HEK293 (cell line): ENCODE results near the gene SLC4A1AP.

Experiments
- CTCF ChIA-PET: fragments of 350-600 bp; formaldehyde crosslinking; extraction: SDS; loops from one replicate; lab custom pipeline; 2021; ENCODE audit warnings: antibody characterized with exemption; lab: Yijun Ruan, JAX
- POLR2A ChIA-PET: fragments of 300-600 bp; formaldehyde crosslinking; extraction: SDS; loops from one replicate; lab custom pipeline; 2020; ENCODE audit warnings: antibody characterized with exemption, inconsistent platforms; lab: Yijun Ruan, JAX
- H3K27ac ChIP-seq: fragments of 200-500 bp; sonication (Bioruptor generic); 2 replicates; pipeline ENCODE4 v1.5.1; 2014; ENCODE audit warnings: low read depth, low read length, control low read depth, inconsistent platforms; ENCODE audit errors: extremely low read depth
- H3K36me3 ChIP-seq, 2 experiments: fragments of 200-500 bp in 1 of 2; sonication (Bioruptor generic) in 1 of 2; 1 replicate in 1 of 2; 2 replicates in 1 of 2; pipeline ENCODE4 v1.5.1; 2014 to 2017; ENCODE audit warnings: inconsistent platforms in 2 of 2, low read length in 2 of 2; ENCODE audit not compliant: control insufficient read depth in 2 of 2, insufficient read depth in 1 of 2
- H3K4me1 ChIP-seq: fragments of 200-500 bp; sonication (Bioruptor generic); 2 replicates; pipeline ENCODE4 v1.5.1; 2014; ENCODE audit warnings: mild to moderate bottlenecking, low read length, inconsistent platforms; ENCODE audit not compliant: control insufficient read depth, insufficient read depth
- H3K4me3 ChIP-seq: 2 replicates; pipeline ENCODE4 v1.5.1; 2011; ENCODE audit warnings: low read depth, mild to moderate bottlenecking, control low read depth, low read length, moderate library complexity
- H3K9me3 ChIP-seq: fragments of 200-500 bp; sonication (Bioruptor generic); 2 replicates; pipeline ENCODE4 v1.5.1; 2014; ENCODE audit warnings: low read depth, low read length, inconsistent platforms; ENCODE audit not compliant: control insufficient read depth, insufficient read depth
- GFI1B ChIP-seq: fragments of 450-650 bp; formaldehyde crosslinking; IDR thresholded peaks from 2 replicates; pipeline ENCODE4 v1.5.1; 2016; ENCODE audit warnings: missing biosample characterization, missing genetic modification characterization
- GLI2 ChIP-seq: fragments of 450-650 bp; formaldehyde crosslinking; IDR thresholded peaks from 2 replicates; pipeline ENCODE4; 2017; ENCODE audit warnings: missing biosample characterization, missing genetic modification characterization, low read depth, borderline replicate concordance
- KLF10 ChIP-seq: fragments of 450-650 bp; IDR thresholded peaks from 2 replicates; pipeline ENCODE4 v1.5.1; 2018; ENCODE audit warnings: missing biosample characterization, mild to moderate bottlenecking, missing genetic modification characterization
- KLF9 ChIP-seq: fragments of 450-650 bp; formaldehyde crosslinking; IDR thresholded peaks from 2 replicates; pipeline ENCODE4 v1.5.1; 2016; ENCODE audit warnings: missing biosample characterization, missing genetic modification characterization, low read depth
- OSR2 ChIP-seq: fragments of 450-650 bp; formaldehyde crosslinking; IDR thresholded peaks from 2 replicates; pipeline ENCODE4 v1.5.1; 2016; ENCODE audit warnings: missing biosample characterization, missing genetic modification characterization
- SCRT2 ChIP-seq: fragments of 450-650 bp; formaldehyde crosslinking; IDR thresholded peaks from 2 replicates; pipeline ENCODE4 v1.5.1; 2016; ENCODE audit warnings: missing biosample characterization, missing genetic modification characterization
- SP2 ChIP-seq: fragments of 450-650 bp; formaldehyde crosslinking; IDR thresholded peaks from 2 replicates; pipeline ENCODE4 v1.5.1; 2016; ENCODE audit warnings: missing biosample characterization, missing genetic modification characterization
- ZNF140 ChIP-seq: fragments of 450-650 bp; formaldehyde crosslinking; IDR thresholded peaks from 2 replicates; pipeline ENCODE4 v1.5.1; 2016; ENCODE audit warnings: missing biosample characterization, missing genetic modification characterization
- ZNF202 ChIP-seq: fragments of 450-650 bp; formaldehyde crosslinking; IDR thresholded peaks from 2 replicates; pipeline ENCODE4 v1.5.1; 2016; ENCODE audit warnings: missing biosample characterization, missing genetic modification characterization, borderline replicate concordance
- ZNF248 ChIP-seq: fragments of 450-650 bp; formaldehyde crosslinking; IDR thresholded peaks from 2 replicates; pipeline ENCODE4 v1.5.1; 2017; ENCODE audit warnings: missing biosample characterization, missing genetic modification characterization
- ZNF324 ChIP-seq: fragments of 450-650 bp; formaldehyde crosslinking; IDR thresholded peaks from 2 replicates; pipeline ENCODE4 v1.5.1; 2016; ENCODE audit warnings: missing biosample characterization, missing genetic modification characterization
- ZNF335 ChIP-seq: fragments of 450-650 bp; formaldehyde crosslinking; conservative IDR thresholded peaks from 2 replicates; pipeline ENCODE4 v1.5.1; 2016; ENCODE audit warnings: missing biosample characterization, missing genetic modification characterization
- ZNF423 ChIP-seq: fragments of 450-650 bp; formaldehyde crosslinking; IDR thresholded peaks from 2 replicates; pipeline ENCODE4 v1.5.1; 2016; ENCODE audit warnings: missing biosample characterization, missing genetic modification characterization
- ZNF510 ChIP-seq: fragments of 450-650 bp; formaldehyde crosslinking; IDR thresholded peaks from 2 replicates; pipeline ENCODE4 v1.5.1; 2018; ENCODE audit warnings: mild to moderate bottlenecking, missing genetic modification characterization, missing biosample characterization; ENCODE audit not compliant: insufficient replicate concordance
- ZNF549 ChIP-seq: fragments of 450-650 bp; IDR thresholded peaks from 2 replicates; pipeline ENCODE4 v1.5.1; 2018; ENCODE audit warnings: missing biosample characterization, missing genetic modification characterization, mild to moderate bottlenecking, inconsistent platforms, moderate library complexity
- ZNF585B ChIP-seq: fragments of 450-650 bp; formaldehyde crosslinking; IDR thresholded peaks from 2 replicates; pipeline ENCODE4 v1.5.1; 2016; ENCODE audit warnings: missing biosample characterization, missing genetic modification characterization
- ZNF664 ChIP-seq: fragments of 450-650 bp; formaldehyde crosslinking; IDR thresholded peaks from 2 replicates; pipeline ENCODE4 v1.5.1; 2016; ENCODE audit warnings: missing biosample characterization, missing genetic modification characterization
- ZNF837 ChIP-seq: fragments of 450-650 bp; formaldehyde crosslinking; IDR thresholded peaks from 2 replicates; pipeline ENCODE4 v1.5.1; 2016; ENCODE audit warnings: missing biosample characterization, missing genetic modification characterization
- TF ChIP-seq, protein P1 (sequence below): fragments of 450-650 bp; formaldehyde crosslinking; IDR thresholded peaks from 2 replicates; pipeline ENCODE4 v1.5.1; 2016; ENCODE audit warnings: missing biosample characterization, missing genetic modification characterization
- TF ChIP-seq, protein P2 (sequence below): fragments of 450-650 bp; formaldehyde crosslinking; IDR thresholded peaks from 2 replicates; pipeline ENCODE4 v1.5.1; 2016; ENCODE audit warnings: missing biosample characterization, missing genetic modification characterization
- TF ChIP-seq, protein P3 (sequence below): fragments of 450-650 bp; formaldehyde crosslinking; IDR thresholded peaks from 2 replicates; pipeline ENCODE4 v1.5.1; 2017; ENCODE audit warnings: missing biosample characterization, missing genetic modification characterization
- TF ChIP-seq, protein P4 (sequence below): fragments of 450-650 bp; formaldehyde crosslinking; IDR thresholded peaks from 2 replicates; pipeline ENCODE4 v1.5.1; 2016; ENCODE audit warnings: missing biosample characterization, missing genetic modification characterization

SLC4A1AP gene

DNA sequence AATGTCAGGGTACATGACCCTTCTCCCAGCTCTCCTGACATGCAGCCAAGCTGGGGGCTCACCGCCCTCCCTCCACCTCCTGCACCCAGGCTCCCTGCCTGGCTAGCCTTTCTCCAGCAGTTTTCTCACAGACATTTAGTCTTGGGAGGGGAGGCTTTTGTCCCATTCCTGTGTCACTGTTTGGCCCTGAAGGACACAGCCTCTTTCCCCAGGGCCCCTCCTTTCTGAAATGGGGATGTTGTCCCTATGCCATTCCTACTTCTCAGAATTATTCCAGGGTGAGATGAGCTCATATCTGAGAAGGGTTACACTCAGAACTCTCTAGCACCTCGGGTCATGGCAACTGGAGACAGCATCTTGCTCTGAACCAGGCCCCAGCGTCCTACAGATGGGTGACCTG is 60.5 kb downstream of the SLC4A1AP start:
- ChIA-PET POLR2A (no interaction called here), CTCF (interaction anchor here (0.7 to 3.5 kb wide), 15 partner anchors 9 to 1463 kb away, joined by 3 to 45 read pairs (median 4); no protein-coding TSS in a partner anchor)
- no peaks in the 10 kb centered on the region for H3K4me1 ChIP-seq
- no peaks in the 10 kb centered on the region for H3K9me3 ChIP-seq
- no peaks in the 10 kb centered on the region for H3K36me3 ChIP-seq
- no peak overlapping the region for H3K4me3 ChIP-seq
- H3K27ac ChIP-seq, result no peak overlapping the region
- TF ChIP-seq ZNF664 (tag by site-specific recombination), result no peak
- TF ChIP-seq ZNF335 (tag by site-specific recombination), result no peak
- TF ChIP-seq GLI2, result no peak
- no peak for TF ChIP-seq ZNF423
- TF ChIP-seq ZNF248 (tag by site-specific recombination), result no peak
- no peak for TF ChIP-seq KLF10
- TF ChIP-seq SP2 (tag by site-specific recombination), result no peak
- TF ChIP-seq, all 188 proteins: peak for 0

DNA sequence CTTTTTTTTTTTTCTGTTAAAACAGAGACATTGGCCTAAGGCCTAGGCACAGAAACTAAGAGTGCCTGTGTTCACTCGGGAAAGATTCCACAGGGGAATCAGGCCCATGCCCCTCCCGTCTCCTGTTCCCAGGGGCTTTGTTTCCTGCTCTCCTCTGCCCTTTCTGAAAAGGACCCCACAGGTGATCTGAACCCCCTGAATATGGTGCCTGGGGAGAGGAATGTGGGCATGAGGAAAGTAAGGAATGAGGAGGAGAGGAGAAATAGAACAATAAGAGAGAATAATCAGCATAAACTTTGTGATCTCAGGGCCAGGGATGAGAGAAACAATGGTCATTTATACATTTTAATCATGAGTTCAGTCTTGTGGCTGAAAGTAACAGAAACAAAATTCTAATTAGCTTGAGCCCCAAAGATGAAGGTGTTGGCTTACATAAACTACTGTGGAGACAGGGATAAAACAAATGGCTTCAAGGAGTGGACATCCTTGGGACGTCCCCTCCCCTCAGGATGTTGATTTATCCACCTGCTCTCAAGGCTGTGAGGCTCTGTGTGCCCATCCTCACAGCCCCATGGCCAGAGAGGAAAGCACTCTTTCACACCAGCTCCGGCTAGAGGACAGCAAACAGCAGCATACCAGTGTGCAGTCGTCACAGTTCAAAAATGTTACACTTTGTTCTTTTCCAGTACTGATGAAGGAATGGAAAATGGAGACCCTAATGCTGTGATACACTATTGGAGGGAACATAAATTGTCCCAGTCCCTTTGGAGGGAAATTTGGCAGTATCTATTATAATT is 61.4 kb downstream of the SLC4A1AP start:
- CTCF ChIA-PET, result interaction anchor here (0.7 to 3.5 kb wide), 6 partner anchors 20 to 1462 kb away, joined by 3 to 45 read pairs (median 6); no protein-coding TSS in a partner anchor
- H3K27ac ChIP-seq, result no peak overlapping the region
- no peaks in the 10 kb centered on the region for H3K9me3 ChIP-seq
- no peak overlapping the region for H3K4me3 ChIP-seq
- H3K4me1 ChIP-seq, result no peaks in the 10 kb centered on the region
- TF ChIP-seq ZNF324 (tag by site-specific recombination) (no peak), ZNF202 (tag by site-specific recombination) (no peak), ZNF140 (tag by site-specific recombination) (no peak), ZNF510 (tag by site-specific recombination) (no peak), SCRT2 (tag by site-specific recombination) (no peak), KLF9 (no peak), ZNF837 (tag by site-specific recombination) (no peak), ZNF585B (tag by site-specific recombination) (no peak), GFI1B (tag by site-specific recombination) (no peak)
- TF ChIP-seq, protein P1, sequence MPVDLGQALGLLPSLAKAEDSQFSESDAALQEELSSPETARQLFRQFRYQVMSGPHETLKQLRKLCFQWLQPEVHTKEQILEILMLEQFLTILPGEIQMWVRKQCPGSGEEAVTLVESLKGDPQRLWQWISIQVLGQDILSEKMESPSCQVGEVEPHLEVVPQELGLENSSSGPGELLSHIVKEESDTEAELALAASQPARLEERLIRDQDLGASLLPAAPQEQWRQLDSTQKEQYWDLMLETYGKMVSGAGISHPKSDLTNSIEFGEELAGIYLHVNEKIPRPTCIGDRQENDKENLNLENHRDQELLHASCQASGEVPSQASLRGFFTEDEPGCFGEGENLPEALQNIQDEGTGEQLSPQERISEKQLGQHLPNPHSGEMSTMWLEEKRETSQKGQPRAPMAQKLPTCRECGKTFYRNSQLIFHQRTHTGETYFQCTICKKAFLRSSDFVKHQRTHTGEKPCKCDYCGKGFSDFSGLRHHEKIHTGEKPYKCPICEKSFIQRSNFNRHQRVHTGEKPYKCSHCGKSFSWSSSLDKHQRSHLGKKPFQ, result no peak
- TF ChIP-seq, protein P2, sequence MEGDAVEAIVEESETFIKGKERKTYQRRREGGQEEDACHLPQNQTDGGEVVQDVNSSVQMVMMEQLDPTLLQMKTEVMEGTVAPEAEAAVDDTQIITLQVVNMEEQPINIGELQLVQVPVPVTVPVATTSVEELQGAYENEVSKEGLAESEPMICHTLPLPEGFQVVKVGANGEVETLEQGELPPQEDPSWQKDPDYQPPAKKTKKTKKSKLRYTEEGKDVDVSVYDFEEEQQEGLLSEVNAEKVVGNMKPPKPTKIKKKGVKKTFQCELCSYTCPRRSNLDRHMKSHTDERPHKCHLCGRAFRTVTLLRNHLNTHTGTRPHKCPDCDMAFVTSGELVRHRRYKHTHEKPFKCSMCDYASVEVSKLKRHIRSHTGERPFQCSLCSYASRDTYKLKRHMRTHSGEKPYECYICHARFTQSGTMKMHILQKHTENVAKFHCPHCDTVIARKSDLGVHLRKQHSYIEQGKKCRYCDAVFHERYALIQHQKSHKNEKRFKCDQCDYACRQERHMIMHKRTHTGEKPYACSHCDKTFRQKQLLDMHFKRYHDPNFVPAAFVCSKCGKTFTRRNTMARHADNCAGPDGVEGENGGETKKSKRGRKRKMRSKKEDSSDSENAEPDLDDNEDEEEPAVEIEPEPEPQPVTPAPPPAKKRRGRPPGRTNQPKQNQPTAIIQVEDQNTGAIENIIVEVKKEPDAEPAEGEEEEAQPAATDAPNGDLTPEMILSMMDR (tag by site-specific recombination), result no peak
- POLR2A ChIA-PET, result no interaction called here
- no peaks in the 10 kb centered on the region for H3K36me3 ChIP-seq

DNA sequence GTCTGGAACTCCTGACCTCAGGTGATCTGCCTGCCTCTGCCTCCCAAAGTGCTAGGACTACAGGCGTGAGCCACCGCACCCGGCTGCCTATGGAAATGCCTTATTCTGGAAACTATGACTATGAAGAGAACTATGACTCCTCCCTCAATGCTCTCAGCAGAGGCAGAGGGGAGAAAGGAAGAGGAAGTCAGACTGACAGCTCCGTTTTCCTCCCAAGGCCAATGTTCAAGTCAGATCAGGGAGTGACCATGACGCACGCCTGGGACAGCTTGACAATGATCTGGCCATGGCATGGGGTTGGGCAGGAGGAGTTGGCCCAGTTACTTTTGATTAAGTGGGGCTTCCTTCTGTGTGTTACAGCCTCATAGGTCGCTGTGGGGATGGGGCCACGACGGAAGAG is 63.6 kb downstream of the SLC4A1AP start:
- CTCF ChIA-PET, result interaction anchor here (1.9 kb wide), 1 partner anchor 27 kb away, joined by 7 read pairs; no protein-coding TSS in a partner anchor
- POLR2A ChIA-PET, result no interaction called here

More for the DNA sequence above, 63.6 kb downstream of the SLC4A1AP start:
- H3K27ac ChIP-seq, result no peak overlapping the region
- no peaks in the 10 kb centered on the region for H3K36me3 ChIP-seq
- no peaks in the 10 kb centered on the region for H3K9me3 ChIP-seq
- no peaks in the 10 kb centered on the region for H3K4me1 ChIP-seq
- TF ChIP-seq OSR2, result no peak
- no peak for TF ChIP-seq ZNF549 (tag by site-specific recombination)
- TF ChIP-seq, protein P3, sequence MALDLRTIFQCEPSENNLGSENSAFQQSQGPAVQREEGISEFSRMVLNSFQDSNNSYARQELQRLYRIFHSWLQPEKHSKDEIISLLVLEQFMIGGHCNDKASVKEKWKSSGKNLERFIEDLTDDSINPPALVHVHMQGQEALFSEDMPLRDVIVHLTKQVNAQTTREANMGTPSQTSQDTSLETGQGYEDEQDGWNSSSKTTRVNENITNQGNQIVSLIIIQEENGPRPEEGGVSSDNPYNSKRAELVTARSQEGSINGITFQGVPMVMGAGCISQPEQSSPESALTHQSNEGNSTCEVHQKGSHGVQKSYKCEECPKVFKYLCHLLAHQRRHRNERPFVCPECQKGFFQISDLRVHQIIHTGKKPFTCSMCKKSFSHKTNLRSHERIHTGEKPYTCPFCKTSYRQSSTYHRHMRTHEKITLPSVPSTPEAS (tag by site-specific recombination), result no peak
- TF ChIP-seq, protein P4, sequence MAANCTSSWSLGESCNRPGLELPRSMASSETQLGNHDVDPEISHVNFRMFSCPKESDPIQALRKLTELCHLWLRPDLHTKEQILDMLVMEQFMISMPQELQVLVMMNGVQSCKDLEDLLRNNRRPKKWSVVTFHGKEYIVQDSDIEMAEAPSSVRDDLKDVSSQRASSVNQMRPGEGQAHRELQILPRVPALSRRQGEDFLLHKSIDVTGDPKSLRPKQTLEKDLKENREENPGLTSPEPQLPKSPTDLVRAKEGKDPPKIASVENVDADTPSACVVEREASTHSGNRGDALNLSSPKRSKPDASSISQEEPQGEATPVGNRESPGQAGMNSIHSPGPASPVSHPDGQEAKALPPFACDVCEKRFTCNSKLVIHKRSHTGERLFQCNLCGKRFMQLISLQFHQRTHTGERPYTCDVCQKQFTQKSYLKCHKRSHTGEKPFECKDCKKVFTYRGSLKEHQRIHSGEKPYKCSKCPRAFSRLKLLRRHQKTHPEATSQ, result no peak
- no peak overlapping the region for H3K4me3 ChIP-seq
